Measurements from ENCODE around the gene TAF1A. TPM values are rescaled to one million over a fixed set of nuclear protein-coding genes. Genes with fewer than 3 reads are reported as not detected.
"Not testable (repeated sequence)": the region's sequence is repeated elsewhere in the genome, so short reads cannot be mapped to it uniquely, and the experiment has no call there.

Gene TAF1A
- total RNA-seq, 4 donors from 2014 or later, result 2.5 to 4.5 (median 3.9) TPM

DNA sequence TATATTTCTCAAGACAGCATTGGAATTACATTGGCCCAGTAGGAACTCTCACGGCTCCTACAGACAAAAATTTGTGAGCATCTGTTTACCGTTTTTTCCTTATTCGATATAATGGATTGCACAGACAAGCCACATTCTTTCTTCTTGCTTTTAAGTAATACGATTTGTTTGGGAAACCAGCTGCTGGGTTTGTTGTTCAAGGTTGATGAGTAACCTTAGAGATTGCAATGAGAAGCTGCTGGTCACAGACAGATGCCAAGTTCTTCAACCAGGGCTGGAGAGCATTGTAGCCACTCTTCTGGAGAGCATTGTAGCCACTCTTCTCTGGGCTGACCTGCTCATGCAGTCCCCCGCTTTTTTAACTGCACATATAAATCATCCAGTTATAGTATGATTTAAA is 26.8 kb upstream of the TAF1A start:
- Histone ChIP-seq H3K27ac (replicated peaks in 1 of 4) (peak overlapping the region in 2 of 4 donors; percentile 75 to 80), H3K9me3 (no peaks in the 10 kb centered on the region), H3K4me1 (peaks cover 4 to 30% (median 21%) of the 10 kb centered on the region in 4 donors), H3K36me3 (peaks cover 0 to 4% (median 2%) of the 10 kb centered on the region in 4 donors), H3K4me3 (no peak overlapping the region), H3K27me3 (no peaks in the 10 kb centered on the region)
- DNase-seq (ENCODE audit: extremely low spot score), result no peak
- TF ChIP-seq EP300 (IDR thresholded peaks at IDR 0.05) (no peak), POLR2AphosphoS5 (IDR thresholded peaks at IDR 0.05) (no peak), POLR2A (IDR thresholded peaks at IDR 0.05; ENCODE audit: low read depth) (no peak)
- TF ChIP-seq, protein P1, sequence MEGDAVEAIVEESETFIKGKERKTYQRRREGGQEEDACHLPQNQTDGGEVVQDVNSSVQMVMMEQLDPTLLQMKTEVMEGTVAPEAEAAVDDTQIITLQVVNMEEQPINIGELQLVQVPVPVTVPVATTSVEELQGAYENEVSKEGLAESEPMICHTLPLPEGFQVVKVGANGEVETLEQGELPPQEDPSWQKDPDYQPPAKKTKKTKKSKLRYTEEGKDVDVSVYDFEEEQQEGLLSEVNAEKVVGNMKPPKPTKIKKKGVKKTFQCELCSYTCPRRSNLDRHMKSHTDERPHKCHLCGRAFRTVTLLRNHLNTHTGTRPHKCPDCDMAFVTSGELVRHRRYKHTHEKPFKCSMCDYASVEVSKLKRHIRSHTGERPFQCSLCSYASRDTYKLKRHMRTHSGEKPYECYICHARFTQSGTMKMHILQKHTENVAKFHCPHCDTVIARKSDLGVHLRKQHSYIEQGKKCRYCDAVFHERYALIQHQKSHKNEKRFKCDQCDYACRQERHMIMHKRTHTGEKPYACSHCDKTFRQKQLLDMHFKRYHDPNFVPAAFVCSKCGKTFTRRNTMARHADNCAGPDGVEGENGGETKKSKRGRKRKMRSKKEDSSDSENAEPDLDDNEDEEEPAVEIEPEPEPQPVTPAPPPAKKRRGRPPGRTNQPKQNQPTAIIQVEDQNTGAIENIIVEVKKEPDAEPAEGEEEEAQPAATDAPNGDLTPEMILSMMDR (IDR thresholded peaks at IDR 0.05), result no peak
- WGBS, result 84% methylated on average over 5 of the region's 5 CpGs
- intact Hi-C loops (cut with DNase I), result loop anchor here (5.0 kb wide), 1 partner anchor 149 kb away; no protein-coding TSS in a partner anchor

DNA sequence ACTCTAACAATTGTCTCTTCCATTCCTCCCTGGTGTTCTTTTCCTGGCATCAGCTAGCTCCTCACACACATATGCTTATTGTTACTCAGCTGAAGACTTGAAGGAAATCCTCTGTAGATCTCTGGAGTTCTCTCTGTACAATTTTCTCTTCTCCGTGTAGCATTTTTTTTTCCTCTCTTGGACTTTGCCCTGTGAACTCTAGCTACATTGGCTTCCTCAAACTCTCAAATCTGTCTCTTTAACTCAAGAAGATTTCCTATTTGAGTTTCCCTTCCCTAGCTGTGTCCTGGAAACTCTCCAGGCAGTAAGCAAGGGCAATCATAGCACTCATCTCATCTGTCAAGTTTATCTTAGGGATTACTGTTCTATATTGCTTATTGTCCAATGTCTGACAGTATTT is 23.9 kb upstream of the TAF1A start:
- intact Hi-C loops (cut with DNase I), result no loop called here
- no peak for DNase-seq (ENCODE audit: extremely low spot score)
- no peak overlapping the region for H3K27ac ChIP-seq (replicated peaks in 1 of 4)
- 53% methylated on average over 1 of the region's 1 CpG for WGBS
- no peak overlapping the region for H3K4me3 ChIP-seq
- no peaks in the 10 kb centered on the region for H3K9me3 ChIP-seq
- H3K36me3 ChIP-seq, result no peaks in the 10 kb centered on the region
- no peaks in the 10 kb centered on the region for H3K27me3 ChIP-seq
- peaks cover 0 to 9% (median 4%) of the 10 kb centered on the region in 4 donors for H3K4me1 ChIP-seq
- no peak for TF ChIP-seq POLR2A (IDR thresholded peaks at IDR 0.05; ENCODE audit: low read depth)
- no peak for TF ChIP-seq EP300 (IDR thresholded peaks at IDR 0.05)
- TF ChIP-seq POLR2AphosphoS5 (IDR thresholded peaks at IDR 0.05), result no peak
- TF ChIP-seq, protein P1 (IDR thresholded peaks at IDR 0.05), result no peak

DNA sequence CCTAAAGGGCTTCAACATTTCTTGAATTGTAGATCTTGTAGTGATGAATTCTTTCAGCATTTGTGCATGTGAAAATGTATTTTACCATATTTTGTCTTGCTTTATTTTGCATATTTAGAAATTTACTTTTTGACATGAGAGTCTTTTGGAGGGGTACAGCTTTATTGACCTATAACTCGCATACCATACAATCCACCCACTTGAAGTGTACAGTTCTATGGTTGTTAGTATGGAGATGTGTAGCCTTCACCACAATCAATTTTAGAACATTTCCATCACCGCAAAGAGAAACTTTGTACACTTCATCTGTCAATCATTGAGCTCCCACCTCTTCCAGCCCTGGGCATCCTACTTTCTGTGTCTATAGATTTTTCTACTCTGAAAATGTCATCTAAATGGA is 21.0 kb upstream of the TAF1A start:
- Histone ChIP-seq H3K27ac (replicated peaks in 1 of 4) (no peak overlapping the region), H3K27me3 (no peaks in the 10 kb centered on the region), H3K4me1 (no peaks in the 10 kb centered on the region), H3K9me3 (no peaks in the 10 kb centered on the region), H3K36me3 (no peaks in the 10 kb centered on the region), H3K4me3 (no peak overlapping the region)
- WGBS, result 95% methylated on average over 2 of the region's 2 CpGs
- intact Hi-C loops (cut with DNase I), result no loop called here
- no peak for DNase-seq (ENCODE audit: extremely low spot score)
- no peak for TF ChIP-seq POLR2AphosphoS5 (IDR thresholded peaks at IDR 0.05)
- no peak for TF ChIP-seq POLR2A (IDR thresholded peaks at IDR 0.05; ENCODE audit: low read depth)
- TF ChIP-seq, protein P1 (IDR thresholded peaks at IDR 0.05), result no peak
- TF ChIP-seq EP300 (IDR thresholded peaks at IDR 0.05), result no peak

DNA sequence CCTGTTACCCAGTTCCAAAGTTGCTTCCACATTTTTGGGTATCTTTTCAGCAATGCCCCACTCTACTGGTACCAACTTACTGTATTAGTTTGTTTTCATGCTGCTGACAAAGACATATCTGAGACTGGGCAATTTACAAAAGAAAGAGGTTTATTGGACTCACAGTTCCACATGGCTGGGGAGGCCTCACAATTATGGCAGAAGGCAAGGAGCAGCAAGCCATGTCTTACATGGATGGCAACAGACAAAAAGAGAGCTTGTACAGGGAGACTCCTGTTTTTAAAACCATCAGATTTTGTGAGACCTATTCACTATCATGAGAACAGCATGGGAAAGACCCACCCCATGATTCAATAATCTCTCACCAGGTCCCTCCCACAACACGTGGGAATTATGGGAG is 19.4 kb upstream of the TAF1A start:
- H3K27ac ChIP-seq (replicated peaks in 1 of 4); H3K36me3 ChIP-seq; H3K4me3 ChIP-seq; H3K27me3 ChIP-seq; DNase-seq (ENCODE audit: extremely low spot score); intact Hi-C loops (cut with DNase I); H3K9me3 ChIP-seq; H3K4me1 ChIP-seq: not testable (repeated sequence)
- 52% methylated on average over 1 of the region's 1 CpG for WGBS

DNA sequence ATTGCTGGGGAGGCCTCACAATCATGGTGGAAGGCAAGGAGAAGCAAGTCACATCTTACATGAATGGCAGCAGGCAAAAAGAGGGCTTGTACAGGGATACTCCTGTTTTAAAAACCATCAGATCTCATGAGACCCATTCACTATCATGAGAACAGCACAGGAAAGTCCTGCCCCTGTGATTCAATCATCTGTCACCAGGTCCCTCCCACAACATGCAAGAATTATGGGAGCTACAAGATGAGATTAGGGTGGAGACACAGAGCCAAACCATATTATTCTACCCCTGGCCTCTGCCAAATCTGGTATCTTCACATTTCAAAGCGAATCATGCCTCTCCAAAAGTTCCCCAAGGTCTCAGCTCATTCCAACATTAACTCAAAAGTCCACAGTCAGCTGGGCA is 17.0 kb upstream of the TAF1A start:
- no peak for TF ChIP-seq EP300 (IDR thresholded peaks at IDR 0.05)
- TF ChIP-seq POLR2A (IDR thresholded peaks at IDR 0.05; ENCODE audit: low read depth), result no peak
- TF ChIP-seq, protein P1 (IDR thresholded peaks at IDR 0.05), result no peak
- TF ChIP-seq POLR2AphosphoS5 (IDR thresholded peaks at IDR 0.05), result no peak
- Histone ChIP-seq H3K9me3 (no peaks in the 10 kb centered on the region), H3K4me3 (no peak overlapping the region), H3K27me3 (no peaks in the 10 kb centered on the region), H3K4me1 (no peaks in the 10 kb centered on the region), H3K27ac (replicated peaks in 1 of 4) (no peak overlapping the region), H3K36me3 (no peaks in the 10 kb centered on the region)
- DNase-seq (ENCODE audit: extremely low spot score), result no peak
- intact Hi-C loops (cut with DNase I), result no loop called here
- WGBS, result 100% methylated on average over 1 of the region's 1 CpG
